ENCODE results near the gene DDX51.

DDX51 gene

GRCh38 chr12:132170637-132171292 lies 26.6 kb upstream of the DDX51 start:
- peaks cover 3% of the 10 kb centered on the region; the same call in 1 of the 2 replicates for H3F3A ChIP-seq (ENCODE audit: low read depth)
- H3K4me2 ChIP-seq (ENCODE audit: low read depth, low read length, poor library complexity, severe bottlenecking), result no peak overlapping the region
- no peaks in the 10 kb centered on the region for H3K9me3 ChIP-seq (ENCODE audit: insufficient read depth, low read depth, low read length)
- no peak overlapping the region for H3K9ac ChIP-seq (ENCODE audit: low read depth, low read length, poor library complexity, severe bottlenecking)
- H4K20me1 ChIP-seq (ENCODE audit: insufficient read depth, low read length, poor library complexity, severe bottlenecking), result no peaks in the 10 kb centered on the region
- H3K79me2 ChIP-seq (ENCODE audit: insufficient read depth, low read length), result no peaks in the 10 kb centered on the region
- H3K4me3 ChIP-seq (ENCODE audit: low read length, poor library complexity, severe bottlenecking), result no peak overlapping the region
- H2AFZ ChIP-seq (ENCODE audit: low read length), result no peak overlapping the region
- H3K4me1 ChIP-seq (ENCODE audit: insufficient read depth, low read length, poor library complexity, severe bottlenecking), result peaks cover 24% of the 10 kb centered on the region
- H3K36me3 ChIP-seq (ENCODE audit: insufficient read depth, low read length), result no peaks in the 10 kb centered on the region
- TF ChIP-seq EZH2phosphoT487 (IDR thresholded peaks at IDR 0.05; ENCODE audit: borderline replicate concordance) (no peak), CTCF (conservative IDR thresholded peaks at IDR 0.05; ENCODE audit: low read length) (no peak)
- no peaks in the 10 kb centered on the region for H3K27me3 ChIP-seq (ENCODE audit: insufficient read depth, low read length, poor library complexity, severe bottlenecking)
- no peaks in the 10 kb centered on the region for H3K9me2 ChIP-seq (replicated peaks; ENCODE audit: low read depth, low read length)

- H3K9me3 ChIP-seq (ENCODE audit: insufficient read depth, low read depth, low read length), result no peaks in the 10 kb centered on the region
- peaks cover 3% of the 10 kb centered on the region; the same call in 1 of the 2 replicates for H3F3A ChIP-seq (ENCODE audit: low read depth)
Measured at GRCh38 chr12:132170094-132170636, 26.0 kb upstream of the DDX51 start.

GRCh38 chr12:132169376-132169775 lies 25.3 kb upstream of the DDX51 start:
- H3K9ac ChIP-seq (ENCODE audit: low read depth, low read length, poor library complexity, severe bottlenecking), result no peak overlapping the region
- peaks cover 24% of the 10 kb centered on the region for H3K4me1 ChIP-seq (ENCODE audit: insufficient read depth, low read length, poor library complexity, severe bottlenecking)
- no peak overlapping the region for H2AFZ ChIP-seq (ENCODE audit: low read length)
- no peak overlapping the region for H3K4me3 ChIP-seq (ENCODE audit: low read length, poor library complexity, severe bottlenecking)
- no peaks in the 10 kb centered on the region for H3K79me2 ChIP-seq (ENCODE audit: insufficient read depth, low read length)
- TF ChIP-seq CTCF (conservative IDR thresholded peaks at IDR 0.05; ENCODE audit: low read length) (no peak), EZH2phosphoT487 (IDR thresholded peaks at IDR 0.05; ENCODE audit: borderline replicate concordance) (no peak)
- H3K9me2 ChIP-seq (replicated peaks; ENCODE audit: low read depth, low read length), result no peaks in the 10 kb centered on the region
- H3F3A ChIP-seq (ENCODE audit: low read depth), result peaks cover 3% of the 10 kb centered on the region; the same call in 1 of the 2 replicates
- no peaks in the 10 kb centered on the region for H3K36me3 ChIP-seq (ENCODE audit: insufficient read depth, low read length)
- H3K9me3 ChIP-seq (ENCODE audit: insufficient read depth, low read depth, low read length), result no peaks in the 10 kb centered on the region
- H3K27me3 ChIP-seq (ENCODE audit: insufficient read depth, low read length, poor library complexity, severe bottlenecking), result no peaks in the 10 kb centered on the region
- H3K4me2 ChIP-seq (ENCODE audit: low read depth, low read length, poor library complexity, severe bottlenecking), result no peak overlapping the region
- no peaks in the 10 kb centered on the region for H4K20me1 ChIP-seq (ENCODE audit: insufficient read depth, low read length, poor library complexity, severe bottlenecking)

More at GRCh38 chr12:132170094-132170636, 26.0 kb upstream of the DDX51 start:
- no peak overlapping the region for H3K4me3 ChIP-seq (ENCODE audit: low read length, poor library complexity, severe bottlenecking)
- no peak for TF ChIP-seq EZH2phosphoT487 (IDR thresholded peaks at IDR 0.05; ENCODE audit: borderline replicate concordance)
- no peak for TF ChIP-seq CTCF (conservative IDR thresholded peaks at IDR 0.05; ENCODE audit: low read length)
- H3K9ac ChIP-seq (ENCODE audit: low read depth, low read length, poor library complexity, severe bottlenecking), result no peak overlapping the region
- peaks cover 24% of the 10 kb centered on the region for H3K4me1 ChIP-seq (ENCODE audit: insufficient read depth, low read length, poor library complexity, severe bottlenecking)
- no peaks in the 10 kb centered on the region for H3K79me2 ChIP-seq (ENCODE audit: insufficient read depth, low read length)
- no peak overlapping the region for H2AFZ ChIP-seq (ENCODE audit: low read length)
- no peak overlapping the region for H3K4me2 ChIP-seq (ENCODE audit: low read depth, low read length, poor library complexity, severe bottlenecking)
- H3K27me3 ChIP-seq (ENCODE audit: insufficient read depth, low read length, poor library complexity, severe bottlenecking), result no peaks in the 10 kb centered on the region
- H3K9me2 ChIP-seq (replicated peaks; ENCODE audit: low read depth, low read length), result no peaks in the 10 kb centered on the region
- H4K20me1 ChIP-seq (ENCODE audit: insufficient read depth, low read length, poor library complexity, severe bottlenecking), result no peaks in the 10 kb centered on the region
- no peaks in the 10 kb centered on the region for H3K36me3 ChIP-seq (ENCODE audit: insufficient read depth, low read length)
